ENCODE results near the gene UBQLN4.
"Not testable (repeated sequence)": the region's sequence is repeated elsewhere in the genome, so short reads cannot be mapped to it uniquely, and the experiment has no call there.

Gene UBQLN4

DNA sequence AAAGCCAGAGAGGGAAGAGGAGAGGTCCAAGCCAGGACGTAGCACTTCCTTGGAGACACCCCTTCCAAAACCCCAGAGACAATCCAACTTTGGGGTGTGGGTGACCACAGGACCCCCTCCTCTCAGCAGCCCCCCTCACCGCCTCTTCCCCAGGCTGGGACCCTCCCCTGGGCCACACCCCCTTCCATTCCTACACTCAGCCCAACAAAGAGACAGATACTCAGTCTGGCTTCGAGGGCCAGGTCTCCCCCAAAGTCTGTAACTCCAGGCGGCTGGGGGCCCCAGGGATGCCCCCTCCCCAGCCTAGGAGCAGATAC, 27.2 kb upstream of the UBQLN4 start:
- DNase-seq = no peak

DNA sequence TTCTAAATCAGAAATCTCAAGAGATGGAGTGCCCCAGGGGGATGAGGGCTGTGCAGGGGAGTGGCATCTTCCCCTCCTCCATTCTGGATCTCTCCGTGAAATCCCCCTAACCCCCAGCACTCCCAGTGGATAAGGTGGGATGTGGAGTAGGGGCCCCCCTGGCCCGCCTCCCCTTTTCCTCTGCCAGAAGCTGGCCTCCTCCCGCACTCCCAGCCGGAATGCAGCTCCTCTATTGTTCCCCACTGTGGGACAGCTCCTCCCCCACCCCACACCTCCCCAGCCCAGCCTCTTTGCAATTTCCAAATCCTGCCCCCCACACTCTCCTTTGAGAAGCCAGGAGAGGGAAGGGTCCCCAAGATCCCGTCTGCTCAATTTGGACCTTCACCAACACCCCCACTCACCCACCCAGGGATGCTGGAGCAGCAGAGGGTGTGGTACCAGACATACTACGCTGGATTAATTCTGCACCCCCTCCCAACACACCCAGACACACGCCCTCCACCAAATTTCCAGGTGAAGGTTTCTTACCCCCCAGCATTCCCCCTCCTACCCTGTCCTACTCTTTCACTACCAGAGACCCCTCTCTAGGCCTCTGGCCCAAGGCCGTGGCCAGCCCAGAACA, 26.8 kb upstream of the UBQLN4 start:
- DNase-seq = no peak

DNA sequence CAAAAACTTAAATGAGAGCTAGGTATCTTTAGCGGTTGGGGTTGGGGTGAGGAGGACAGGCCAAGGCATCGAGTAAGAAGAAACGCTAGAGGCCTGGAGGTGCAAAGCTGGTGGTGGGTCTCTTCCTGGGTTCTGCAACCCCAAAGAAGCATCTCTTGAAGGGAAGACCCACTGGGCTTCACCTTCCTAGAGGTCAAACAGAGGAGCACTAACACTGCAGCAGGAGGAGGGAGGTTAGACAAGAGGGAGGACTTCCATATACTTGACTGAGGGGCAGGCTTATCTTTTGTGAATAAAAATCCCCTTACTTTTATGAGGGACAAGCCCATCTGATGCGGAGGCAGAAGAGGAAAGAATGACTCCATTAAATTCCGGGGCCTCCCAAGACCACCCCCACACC, 26.2 kb upstream of the UBQLN4 start:
- DNase-seq = no peak

DNA sequence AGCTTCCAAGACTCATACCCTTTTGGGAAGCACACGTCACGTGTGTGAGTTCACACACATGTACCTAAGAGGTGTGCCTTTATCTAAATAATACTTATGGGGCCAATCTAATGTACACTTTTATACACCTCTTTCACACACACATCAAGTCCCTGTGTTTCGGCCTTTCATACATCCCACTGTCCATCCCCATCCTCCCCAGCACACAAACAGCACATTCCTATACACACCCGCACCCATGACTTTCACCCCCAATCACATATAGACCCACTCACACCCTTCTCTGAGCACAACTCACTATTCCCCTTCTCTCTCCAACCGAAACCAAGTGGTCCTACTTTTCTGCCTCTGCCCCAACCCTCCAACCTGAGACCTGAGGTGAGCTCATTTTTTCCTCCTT, 25.1 kb upstream of the UBQLN4 start:
- no peak for DNase-seq

DNA sequence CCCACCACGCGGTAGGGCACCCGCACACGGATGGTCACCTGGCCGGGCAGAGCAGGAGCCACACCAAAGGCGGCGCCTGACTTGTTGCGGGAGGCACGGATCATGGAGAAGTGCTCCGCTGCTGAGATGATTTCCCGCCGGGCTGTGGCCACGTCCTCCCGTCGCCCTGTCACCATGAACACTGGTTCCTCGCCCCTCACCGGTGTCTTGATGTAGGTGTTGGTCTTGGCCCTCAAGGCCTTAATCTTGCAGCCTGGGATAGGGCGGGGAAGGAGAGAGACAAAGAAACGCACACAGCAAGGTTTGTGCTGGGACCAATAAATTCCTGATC, 23.8 kb upstream of the UBQLN4 start:
- no peak for DNase-seq

DNA sequence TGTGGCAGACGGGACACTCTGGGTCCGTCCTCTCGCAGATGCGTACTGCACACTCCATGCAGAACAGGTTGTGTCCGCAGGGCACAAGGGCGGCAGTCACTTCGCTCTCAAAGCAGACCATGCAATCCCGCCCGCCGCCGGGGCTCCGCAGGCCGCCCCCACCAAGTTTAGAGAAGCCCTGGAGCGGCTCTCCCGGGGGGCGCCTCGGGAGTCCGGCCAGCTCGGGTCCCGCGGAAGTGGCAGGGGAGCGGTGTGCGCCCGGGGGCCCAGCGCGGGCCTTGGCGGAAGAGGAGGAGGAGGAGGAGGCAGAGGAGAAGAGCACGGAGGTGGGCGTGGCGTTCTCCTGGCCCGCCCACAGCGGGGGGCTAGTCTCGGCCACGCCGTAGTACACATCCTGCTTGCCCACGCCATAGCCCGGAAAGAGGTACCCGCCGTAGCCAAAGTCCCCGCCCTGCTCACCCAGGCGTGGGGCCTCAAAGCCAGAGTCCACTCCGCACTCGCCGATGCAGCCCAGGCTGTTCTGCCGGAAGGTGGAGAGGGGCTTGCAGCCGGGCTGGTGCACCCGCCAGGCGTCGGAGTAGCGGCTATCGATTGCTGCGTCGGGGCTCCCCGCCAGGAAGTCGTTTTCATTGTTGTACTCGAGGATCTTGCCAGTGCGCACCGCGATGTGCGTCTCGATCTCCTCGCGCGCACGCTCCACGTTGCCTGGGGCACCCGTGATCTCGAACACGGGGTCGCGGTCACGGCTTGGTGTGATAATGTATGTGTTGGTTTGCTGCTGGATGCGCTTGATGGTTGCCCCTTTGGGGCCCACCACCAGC, 23.2 kb upstream of the UBQLN4 start:
- DNase-seq = no peak

DNA sequence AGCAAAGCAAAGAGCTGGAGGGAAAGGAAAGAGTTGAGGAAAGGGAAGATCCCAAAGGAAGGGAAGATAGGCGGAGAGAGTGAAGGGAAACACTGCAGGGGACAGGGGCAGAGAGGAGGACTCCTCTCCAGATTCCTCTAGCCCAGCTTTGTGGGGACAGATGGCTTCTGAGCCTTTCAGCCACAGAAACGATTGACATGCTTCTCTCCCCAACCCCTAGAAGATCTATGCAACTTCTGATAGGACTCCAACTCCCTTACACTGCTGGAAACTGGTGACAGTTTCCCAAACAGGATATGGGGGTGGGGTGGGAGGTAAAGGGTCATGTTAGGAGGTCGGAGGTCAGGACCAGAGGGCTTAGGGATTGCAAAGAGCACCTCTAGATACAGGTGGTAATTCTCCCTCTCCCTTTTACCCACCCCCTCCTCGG, 22.2 kb upstream of the UBQLN4 start:
- DNase-seq = no peak

DNA sequence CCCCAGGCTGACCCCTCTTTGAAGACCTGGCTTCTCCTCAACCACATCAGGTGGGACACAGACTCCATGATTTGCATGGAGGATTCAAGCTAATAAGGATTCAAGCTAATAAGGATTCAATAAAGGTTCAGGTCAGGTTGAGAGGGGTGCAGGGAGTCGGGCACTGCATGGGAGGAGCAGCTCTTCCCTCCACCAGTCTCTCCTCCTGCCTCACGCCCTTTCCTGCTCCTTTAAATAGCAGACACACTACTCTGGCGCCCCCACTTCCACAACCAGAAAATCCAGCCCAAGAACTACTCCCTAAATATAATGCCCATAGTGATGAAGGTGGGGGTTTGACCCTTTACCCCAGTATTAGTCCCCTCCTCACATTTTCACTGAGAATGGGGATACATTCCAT, 21.6 kb upstream of the UBQLN4 start:
- DNase-seq = no peak

DNA sequence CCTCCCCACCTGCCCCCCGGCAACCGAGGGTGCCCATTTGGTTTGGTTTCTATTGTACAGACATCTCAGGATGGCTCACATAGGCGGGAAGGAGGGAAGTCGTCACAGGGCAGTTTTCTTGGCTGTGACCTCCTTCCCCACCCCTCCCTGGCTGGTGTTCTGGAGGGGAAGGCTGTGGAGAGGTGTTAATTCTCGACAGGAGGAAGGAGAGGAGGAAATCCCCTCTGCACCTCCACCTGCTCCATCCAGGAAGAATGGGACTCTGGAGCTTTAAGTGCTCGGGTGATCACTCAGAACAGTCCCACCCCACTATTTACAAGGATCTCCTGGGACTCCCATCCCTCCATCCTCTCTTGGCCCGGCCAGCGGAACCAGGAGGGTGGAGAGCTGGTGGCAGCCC, 21.1 kb upstream of the UBQLN4 start:
- no peak for DNase-seq

DNA sequence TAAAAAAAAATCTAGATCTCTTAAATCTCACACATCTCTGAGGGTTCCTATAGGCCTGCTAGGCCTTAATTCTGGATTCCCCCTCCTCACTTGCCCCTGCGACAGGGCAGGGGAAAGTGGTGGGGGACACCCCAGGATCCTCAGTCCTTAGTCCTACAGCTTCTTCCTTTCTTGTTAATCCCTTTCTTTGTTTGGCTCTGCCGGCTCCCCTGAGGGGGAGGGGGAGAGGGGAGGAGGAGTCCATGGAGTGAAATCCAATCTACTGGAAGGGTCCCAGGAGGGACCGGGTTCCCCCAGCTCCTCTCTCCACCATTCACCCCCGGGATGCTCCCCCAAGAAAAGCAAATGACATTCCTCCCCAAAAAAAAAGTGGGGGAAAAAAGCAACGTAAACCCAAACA, 20.1 kb upstream of the UBQLN4 start:
- no peak for DNase-seq

DNA sequence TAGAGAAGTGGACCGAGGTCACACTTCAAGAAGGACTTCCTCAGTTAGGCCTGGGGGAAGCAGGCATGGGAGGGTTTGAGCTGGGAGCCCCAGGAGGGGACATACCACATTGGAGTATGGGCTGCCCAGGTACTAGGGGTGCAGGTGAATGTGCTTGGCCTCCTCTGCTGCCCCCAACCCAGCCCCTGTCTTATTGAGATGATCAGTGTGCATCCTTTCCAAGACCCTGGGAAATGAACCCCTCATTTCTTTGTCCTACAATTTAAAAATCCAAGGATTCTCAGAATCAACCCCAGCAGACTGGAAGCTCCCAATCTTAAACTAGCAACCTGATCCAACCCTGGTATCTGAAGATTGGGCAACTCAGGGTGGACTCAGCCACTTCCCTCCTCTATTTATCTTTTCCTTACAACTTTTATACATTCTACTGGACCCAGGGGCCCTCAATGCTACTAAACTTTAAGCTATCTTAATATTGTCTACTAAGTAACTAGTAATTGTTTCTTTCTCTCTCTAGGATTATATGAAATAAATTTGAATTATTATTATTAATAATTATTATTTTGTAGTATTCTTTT, 19.6 kb upstream of the UBQLN4 start:
- DNase-seq = no peak

DNA sequence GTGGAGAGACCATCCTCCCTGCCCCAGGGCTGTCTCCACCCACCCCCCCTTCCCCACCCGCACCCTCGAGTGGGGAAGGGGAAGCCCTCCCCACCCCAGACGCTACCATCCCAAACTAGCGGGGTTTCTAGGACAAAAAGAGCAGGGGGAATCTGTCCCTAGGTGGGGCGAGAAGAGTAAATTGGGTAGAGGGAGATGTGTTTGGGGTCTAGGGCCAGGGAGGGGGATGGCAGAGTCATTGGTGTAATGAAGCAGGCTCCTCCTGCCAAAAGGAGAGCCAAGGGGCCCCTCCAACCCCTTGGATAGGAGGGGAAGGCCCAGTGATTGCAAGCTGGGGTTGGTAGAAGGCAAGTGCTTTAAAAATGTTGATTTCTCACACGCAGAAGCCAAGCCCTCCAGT, 18.7 kb upstream of the UBQLN4 start:
- DNase-seq = no peak

DNA sequence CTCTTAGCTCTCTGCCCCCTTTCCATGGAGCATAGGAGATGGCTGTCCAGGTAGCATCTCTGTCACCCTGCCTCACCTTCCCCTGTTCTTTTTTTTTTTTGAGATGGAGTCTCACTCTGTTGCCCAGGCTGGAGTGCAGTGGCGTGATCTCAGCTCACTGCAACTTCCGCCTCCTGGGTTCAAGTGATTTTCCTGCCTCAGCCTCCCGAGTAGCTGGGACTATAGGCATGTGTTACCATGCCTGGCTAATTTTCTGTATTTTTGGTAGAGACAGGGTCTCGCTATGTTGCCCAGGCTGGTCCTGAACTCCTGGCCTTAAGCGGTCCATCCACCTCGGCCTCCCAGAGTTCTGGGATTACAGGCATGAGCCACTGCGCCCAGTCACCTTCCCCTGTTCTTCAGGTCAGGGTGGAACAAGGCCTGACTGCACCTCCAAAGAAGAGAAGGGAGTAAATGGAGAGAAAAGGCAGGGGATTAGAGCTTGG, 17.8 kb upstream of the UBQLN4 start:
- DNase-seq = not testable (repeated sequence)

DNA sequence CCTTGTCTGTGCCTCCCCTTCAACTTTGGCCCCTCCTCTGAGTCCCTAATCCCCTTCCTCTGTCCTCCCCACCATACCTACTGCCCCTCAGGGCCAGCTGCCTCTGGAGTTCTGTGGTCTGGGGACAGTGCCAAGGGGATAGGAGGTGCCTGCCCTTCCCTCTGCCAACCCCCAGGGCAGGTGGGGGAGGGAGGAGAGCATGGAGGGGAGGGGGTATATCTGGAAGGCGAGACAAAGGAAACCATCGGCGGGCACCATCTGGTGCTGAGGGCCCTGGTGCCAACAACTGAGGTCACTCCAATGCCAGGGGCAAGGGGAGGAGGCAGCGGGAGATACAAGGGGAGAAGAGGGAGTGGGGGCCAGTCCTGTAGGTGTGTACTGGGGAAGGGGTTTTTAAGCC, 16.9 kb upstream of the UBQLN4 start:
- DNase-seq = no peak

DNA sequence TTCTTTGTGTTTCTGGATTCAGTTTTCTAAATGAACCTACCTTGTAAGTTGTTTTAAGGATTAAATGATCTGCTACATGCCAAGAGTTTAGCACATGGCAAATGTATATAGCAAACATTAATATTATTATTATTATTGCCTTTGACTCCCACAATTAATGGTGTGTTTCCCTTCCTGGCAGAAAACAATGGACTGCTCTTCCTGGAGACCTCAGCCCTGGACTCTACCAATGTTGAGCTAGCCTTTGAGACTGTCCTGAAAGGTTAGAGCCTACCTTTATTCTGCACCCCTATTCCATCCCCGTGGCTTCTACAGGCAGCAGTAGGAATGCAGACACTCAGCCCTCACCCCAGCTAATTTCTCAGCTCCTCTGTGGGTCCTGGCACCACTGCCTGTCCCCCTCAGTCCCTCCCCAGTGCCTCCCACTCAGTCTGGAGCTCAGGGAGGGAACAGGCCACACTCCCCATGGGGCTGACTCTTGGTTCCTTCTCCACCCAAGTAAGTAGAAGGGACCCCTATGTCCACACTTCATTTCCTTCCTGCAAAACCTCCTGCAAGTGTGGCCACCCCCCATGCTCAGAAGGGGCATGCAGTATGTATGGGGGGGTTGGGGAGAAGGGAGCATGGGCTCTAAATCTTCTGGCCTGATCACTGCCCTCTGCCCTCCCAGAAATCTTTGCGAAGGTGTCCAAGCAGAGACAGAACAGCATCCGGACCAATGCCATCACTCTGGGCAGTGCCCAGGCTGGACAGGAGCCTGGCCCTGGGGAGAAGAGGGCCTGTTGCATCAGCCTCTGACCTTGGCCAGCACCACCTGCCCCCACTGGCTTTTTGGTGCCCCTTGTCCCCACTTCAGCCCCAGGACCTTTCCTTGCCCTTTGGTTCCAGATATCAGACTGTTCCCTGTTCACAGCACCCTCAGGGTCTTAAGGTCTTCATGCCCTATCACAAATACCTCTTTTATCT, 16.2 kb upstream of the UBQLN4 start:
- DNase-seq = no peak

DNA sequence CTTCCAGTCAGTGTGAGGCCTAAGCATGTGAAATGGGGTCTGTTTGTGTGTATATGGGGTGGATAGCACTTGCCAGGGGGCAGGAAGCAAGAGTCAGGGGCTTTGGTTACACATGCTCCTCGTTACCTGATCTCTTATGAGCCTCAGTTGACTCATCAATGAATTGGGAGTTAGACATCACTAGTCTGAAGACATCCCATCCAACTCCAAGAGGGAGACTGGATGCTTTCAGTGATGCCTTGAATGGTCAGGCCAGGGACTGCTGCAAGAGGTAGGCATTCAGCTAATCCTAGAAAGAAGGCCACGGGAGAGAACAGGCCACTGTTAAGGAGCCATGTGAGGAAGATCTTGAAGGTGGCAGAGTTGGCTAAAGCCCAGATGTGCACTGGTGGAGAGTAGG, 13.7 kb upstream of the UBQLN4 start:
- DNase-seq = no peak

DNA sequence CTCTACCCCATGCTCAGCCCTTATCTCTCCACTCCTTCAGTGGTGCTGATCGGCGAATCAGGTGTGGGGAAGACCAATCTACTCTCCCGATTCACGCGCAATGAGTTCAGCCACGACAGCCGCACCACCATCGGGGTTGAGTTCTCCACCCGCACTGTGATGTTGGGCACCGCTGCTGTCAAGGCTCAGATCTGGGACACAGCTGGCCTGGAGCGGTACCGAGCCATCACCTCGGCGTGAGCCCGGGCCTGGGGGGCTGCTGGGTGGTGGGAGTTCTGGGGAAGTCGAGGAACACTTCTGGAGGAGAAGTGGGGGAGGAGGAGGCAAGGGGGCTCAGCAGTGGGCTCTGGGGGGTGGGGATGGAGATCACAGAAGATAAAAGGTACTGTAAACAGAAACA, 12.3 kb upstream of the UBQLN4 start:
- no peak for DNase-seq

DNA sequence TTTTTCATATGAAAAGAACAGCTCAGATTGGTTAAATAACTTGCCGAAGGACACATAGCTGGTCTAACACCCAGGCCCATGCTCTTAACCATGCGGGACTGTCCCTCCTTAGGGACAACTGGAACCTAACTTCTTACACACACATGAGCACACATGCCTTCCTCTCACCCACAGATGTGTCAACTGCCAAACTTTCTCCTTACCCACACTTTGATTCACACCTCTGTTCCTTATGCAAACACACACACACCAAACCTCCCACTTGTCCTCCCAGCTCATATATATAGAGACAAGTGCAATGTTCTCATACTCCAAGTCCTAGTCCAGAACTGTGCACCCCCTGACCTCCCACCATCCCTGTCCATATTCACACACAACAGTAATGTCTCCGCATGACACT, 11.6 kb upstream of the UBQLN4 start:
- DNase-seq = no peak

DNA sequence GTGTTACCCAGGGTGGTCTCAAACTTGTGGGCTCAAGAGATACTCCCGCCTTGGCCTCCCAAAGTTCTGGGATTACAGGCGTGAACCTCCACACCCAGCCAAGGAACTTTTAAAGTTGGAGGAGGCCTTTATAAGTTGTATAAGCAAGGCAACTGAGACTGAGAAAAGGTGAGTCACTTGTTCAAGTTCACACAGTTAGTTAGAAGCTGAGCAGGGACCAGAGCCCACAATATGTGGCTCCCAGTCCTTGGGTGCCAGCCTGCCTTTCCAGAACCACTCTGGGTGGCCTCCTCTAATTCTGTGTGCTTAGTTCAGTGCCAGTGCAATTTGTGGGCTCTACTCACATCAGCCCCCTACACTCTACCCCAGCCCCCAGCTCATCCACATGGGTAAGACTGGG, 11.0 kb upstream of the UBQLN4 start:
- DNase-seq = no peak

DNA sequence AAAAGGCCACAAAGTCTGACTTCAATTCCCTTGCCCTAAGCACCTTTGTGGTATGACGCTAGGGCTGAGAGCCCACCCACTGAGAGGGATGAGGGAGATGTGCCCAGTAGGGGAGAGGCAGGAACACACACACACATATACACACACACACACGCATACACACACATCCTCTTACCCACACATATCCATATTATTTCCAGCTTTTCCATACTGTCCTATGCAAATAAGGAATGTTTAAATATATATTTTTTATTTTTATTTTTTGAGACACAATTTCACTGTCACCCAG, 10.3 kb upstream of the UBQLN4 start:
- DNase-seq = no peak

DNA sequence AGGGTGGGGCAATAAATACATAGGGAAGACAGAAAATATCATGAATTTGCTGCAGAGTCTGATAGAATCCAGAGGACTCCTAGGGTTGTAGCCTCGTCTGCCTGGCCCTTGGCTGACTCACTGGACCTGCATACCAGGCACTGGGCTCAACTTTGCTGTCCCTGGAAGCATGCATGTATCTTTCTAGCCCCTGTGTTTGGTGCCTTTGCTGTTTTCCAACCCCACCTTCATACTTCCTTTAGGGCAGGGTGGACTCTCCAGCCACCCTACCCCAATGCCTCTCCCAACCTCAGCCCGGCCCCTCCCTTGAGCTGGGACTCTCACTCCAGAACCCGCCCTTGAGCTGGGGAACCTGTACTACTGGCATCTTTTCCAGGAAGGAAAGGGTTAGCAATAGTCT, 8.6 kb upstream of the UBQLN4 start:
- no peak for DNase-seq

DNA sequence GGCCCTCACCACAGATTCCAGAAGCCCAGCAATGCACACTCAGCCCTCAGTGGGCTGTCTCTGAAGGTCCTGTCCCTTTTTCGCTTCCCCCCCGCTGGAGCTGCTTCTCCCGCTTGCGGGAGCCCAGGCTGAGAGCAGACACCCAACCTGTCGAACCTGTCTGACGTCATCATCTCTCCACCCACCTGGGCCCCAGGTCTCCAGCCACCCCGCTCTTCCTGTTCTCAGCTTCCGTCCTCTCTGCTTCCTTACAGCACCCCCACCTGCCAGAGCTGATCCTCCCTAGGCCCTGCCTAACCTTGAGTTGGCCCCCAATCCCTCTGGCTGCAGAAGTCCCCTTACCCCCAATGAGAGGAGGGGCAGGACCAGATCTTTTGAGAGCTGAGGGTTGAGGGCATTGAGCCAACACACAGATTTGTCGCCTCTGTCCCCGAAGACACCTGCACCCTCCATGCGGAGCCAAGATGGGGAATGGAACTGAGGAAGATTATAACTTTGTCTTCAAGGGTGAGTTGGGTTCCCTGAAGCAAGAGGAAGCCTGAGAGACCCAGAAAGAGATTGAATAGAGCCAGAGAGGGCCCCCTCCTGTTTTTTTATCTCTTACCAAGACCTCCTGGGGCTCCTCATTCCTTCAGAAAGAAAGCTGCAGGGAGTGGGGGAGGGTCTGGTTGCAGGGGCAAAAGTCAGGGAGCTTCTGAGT, 7.5 kb upstream of the UBQLN4 start, which contains the start of gene RAB25:
RAB25 (plus strand) TSS at position 224 of the 700 bp plus-strand sequence; CDS start at position 465, 241 bp downstream.
- no peak for DNase-seq

DNA sequence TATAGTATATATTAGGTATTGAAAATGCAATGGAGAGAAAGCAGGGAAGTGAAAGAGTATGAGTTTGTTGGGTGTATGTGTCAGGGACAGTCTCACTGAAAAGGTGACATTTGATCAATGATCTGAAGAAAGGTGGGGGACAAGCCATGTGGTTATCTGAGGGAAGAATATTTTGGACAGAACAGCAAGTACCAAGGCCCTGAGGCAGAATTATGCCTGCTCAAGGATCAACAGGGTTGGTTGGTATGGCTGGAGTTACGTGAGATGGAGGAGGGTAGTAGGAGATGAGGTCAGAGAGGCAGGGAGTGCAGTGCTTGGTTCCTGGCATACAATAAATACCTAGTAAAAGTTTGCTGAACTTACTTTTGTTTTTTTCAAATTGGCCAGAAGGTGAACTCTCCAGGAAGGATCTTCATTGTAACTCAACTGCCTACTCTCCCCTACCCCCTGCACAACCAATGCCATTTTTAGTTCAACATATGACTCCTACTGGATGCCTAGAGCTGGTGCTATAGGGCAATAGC, 2.8 kb upstream of the UBQLN4 start:
- DNase-seq = no peak

All from amniotic stem cell (primary cell).